H1 (cell line): ENCODE data around the gene FAM9C. TPM values are rescaled to one million over a fixed set of nuclear protein-coding genes. Genes with fewer than 3 reads are reported as not detected.

Experiments used
- CTCF ChIA-PET: fragments of 300-600 bp; sonication (Branson Sonifier 250); formaldehyde crosslinking; loops from one replicate; lab custom pipeline; 2021; ENCODE audit not compliant: partially characterized antibody; lab: Charles Lee
- POLR2A ChIA-PET: fragments of 300-600 bp; sonication (Branson Sonifier 250); formaldehyde crosslinking; loops from one replicate; lab custom pipeline; 2021; ENCODE audit warnings: inconsistent platforms; ENCODE audit not compliant: partially characterized antibody; lab: Charles Lee
- DNase-seq, 2 experiments: peaks; one replicate each; pipeline versions ENCODE4 v3.0.0 to v3.0.0-alpha.2; 2010 to 2022; ENCODE audit warnings: low spot score in 2 of 2, low read depth in 1 of 2, mixed read lengths in 1 of 2
- FAIRE-seq: peaks from 2 replicates; lab custom pipeline; 2011; peaks lifted over from hg19 to GRCh38; lab: Jason Lieb, UNC
- H2AFZ ChIP-seq: 2 replicates; pipeline ENCODE4 v1.8.1; 2012; ENCODE audit warnings: low read length, inconsistent platforms
- H2AK5ac ChIP-seq: 2 replicates; pipeline ENCODE4 v1.6.1; 2013; ENCODE audit warnings: low read depth, low read length
- H2BK120ac ChIP-seq: replicated peaks from 2 replicates; pipeline ENCODE3; 2013; ENCODE audit warnings: low read depth, low read length, inconsistent platforms
- H2BK12ac ChIP-seq: 2 replicates; pipeline ENCODE4 v1.6.1; 2013; ENCODE audit warnings: low read depth, low read length
- H2BK15ac ChIP-seq: 2 replicates; pipeline ENCODE4 v1.6.1; 2013; ENCODE audit warnings: low read length
- H2BK20ac ChIP-seq: 2 replicates; pipeline ENCODE4 v1.6.1; 2013; ENCODE audit warnings: low read length
- H2BK5ac ChIP-seq: 2 replicates; pipeline ENCODE4 v1.6.1; 2013; ENCODE audit warnings: low read depth, low read length
- H3K14ac ChIP-seq: 2 replicates; pipeline ENCODE4 v1.6.1; 2013; ENCODE audit warnings: inconsistent platforms; ENCODE audit not compliant: insufficient read length
- H3K18ac ChIP-seq: 2 replicates; pipeline ENCODE4 v1.6.1; 2013; ENCODE audit warnings: low read length; ENCODE audit errors: extremely low read depth
- H3K23ac ChIP-seq: 2 replicates; pipeline ENCODE4 v1.6.1; 2013; ENCODE audit warnings: inconsistent platforms; ENCODE audit not compliant: insufficient read length
- H3K23me2 ChIP-seq: 2 replicates; pipeline ENCODE4 v1.6.1; 2013; ENCODE audit warnings: low read depth, low read length
- H3K27ac ChIP-seq: 2 replicates; pipeline ENCODE4 v1.6.1; 2011; ENCODE audit warnings: low read depth, low read length, inconsistent platforms
- H3K27me3 ChIP-seq, 4 experiments: replicated peaks in 1 of 4; 1 replicate in 1 of 4; 2 replicates in 3 of 4; pipeline versions ENCODE4 v1.6.1 to v1.8.1; 2011 to 2013; ENCODE audit warnings: low read length in 3 of 4, mild to moderate bottlenecking in 3 of 4, inconsistent platforms in 2 of 4, mixed read lengths in 2 of 4, moderate library complexity in 1 of 4; ENCODE audit not compliant: control insufficient read depth in 3 of 4, insufficient read depth in 3 of 4; ENCODE audit errors: extremely low read depth in 1 of 4
- H3K36me3 ChIP-seq, 4 experiments: 2 replicates each; pipeline versions ENCODE4 v1.6.1 to v1.8.1; 2011 to 2013; ENCODE audit warnings: mild to moderate bottlenecking in 4 of 4, low read length in 3 of 4, moderate library complexity in 2 of 4, control low read depth in 1 of 4, inconsistent platforms in 1 of 4; ENCODE audit not compliant: insufficient read depth in 4 of 4, control insufficient read depth in 2 of 4
- H3K4ac ChIP-seq: replicated peaks from 2 replicates; pipeline ENCODE3; 2013; ENCODE audit warnings: low read length, low read depth, mixed read lengths, inconsistent platforms; ENCODE audit not compliant: insufficient read length
- H3K4me1 ChIP-seq, 4 experiments: replicated peaks in 1 of 4; 1 replicate in 1 of 4; 2 replicates in 3 of 4; pipeline versions ENCODE4 v1.6.1 to v1.8.1; 2011 to 2013; ENCODE audit warnings: low read length in 3 of 4, inconsistent platforms in 2 of 4, mixed read lengths in 1 of 4; ENCODE audit not compliant: insufficient read depth in 4 of 4, control insufficient read depth in 3 of 4
- H3K4me2 ChIP-seq, 2 experiments: 2 replicates each; pipeline versions ENCODE4 v1.6.1 to v1.8.1; 2011 to 2013; ENCODE audit warnings: low read depth in 2 of 2, low read length in 2 of 2, control low read depth in 1 of 2, inconsistent platforms in 1 of 2, mild to moderate bottlenecking in 1 of 2; ENCODE audit not compliant: insufficient read depth in 1 of 2
- H3K4me3 ChIP-seq, 4 experiments: fragments of 200-600, 300-600 bp in 1 of 4; sonication (generic), shearing (Covaris generic), sonication (Bioruptor Twin) in 1 of 4; 2 replicates each; pipeline versions ENCODE4 v1.5.1 to v1.8.1; 2011 to 2016; ENCODE audit warnings: low read length in 4 of 4, low read depth in 3 of 4, control low read depth in 2 of 4, inconsistent platforms in 2 of 4, mild to moderate bottlenecking in 2 of 4, mixed read lengths in 1 of 4, moderate library complexity in 1 of 4; ENCODE audit not compliant: insufficient read depth in 2 of 4; ENCODE audit errors: extremely low read depth in 1 of 4
- H3K56ac ChIP-seq: replicated peaks from 2 replicates; pipeline ENCODE3; 2013; ENCODE audit warnings: low read depth, mild to moderate bottlenecking, mixed read lengths, low read length, inconsistent platforms; ENCODE audit not compliant: insufficient read length
- H3K79me1 ChIP-seq: 2 replicates; pipeline ENCODE4 v1.6.1; 2013; ENCODE audit warnings: low read depth, low read length, control low read depth
- H3K79me2 ChIP-seq, 2 experiments: 2 replicates each; pipeline versions ENCODE4 v1.6.1 to v1.8.1; 2012 to 2013; ENCODE audit warnings: low read length in 2 of 2, mild to moderate bottlenecking in 2 of 2, inconsistent platforms in 1 of 2; ENCODE audit not compliant: insufficient read depth in 2 of 2, control insufficient read depth in 1 of 2
- H3K9ac ChIP-seq, 4 experiments: replicated peaks in 1 of 4; 1 replicate in 1 of 4; 2 replicates in 3 of 4; pipeline versions ENCODE4 v1.6.1 to v1.8.1; 2011 to 2013; ENCODE audit warnings: low read depth in 3 of 4, low read length in 3 of 4, control low read depth in 2 of 4, mild to moderate bottlenecking in 2 of 4, moderate library complexity in 2 of 4, inconsistent platforms in 1 of 4; ENCODE audit errors: extremely low read depth in 1 of 4
- H3K9me3 ChIP-seq, 2 experiments: 2 replicates each; pipeline versions ENCODE4 v1.6.1 to v1.8.1; 2012 to 2013; ENCODE audit warnings: mild to moderate bottlenecking in 2 of 2, moderate library complexity in 2 of 2, control low read depth in 1 of 2, inconsistent platforms in 1 of 2, low read depth in 1 of 2, low read length in 1 of 2, mixed read lengths in 1 of 2; ENCODE audit not compliant: insufficient read depth in 2 of 2
- H4K20me1 ChIP-seq, 2 experiments: replicated peaks in 1 of 2; 2 replicates each; pipeline versions ENCODE3 to v1.8.1; 2011 to 2013; ENCODE audit warnings: inconsistent platforms in 2 of 2, low read length in 2 of 2, mild to moderate bottlenecking in 1 of 2; ENCODE audit not compliant: insufficient read depth in 2 of 2, control insufficient read depth in 1 of 2
- H4K5ac ChIP-seq: 2 replicates; pipeline ENCODE4 v1.6.1; 2013; ENCODE audit warnings: low read length, low read depth, mixed read lengths, inconsistent platforms; ENCODE audit not compliant: insufficient read length
- H4K8ac ChIP-seq: 2 replicates; pipeline ENCODE4 v1.8.0; 2013; ENCODE audit warnings: mild to moderate bottlenecking, moderate library complexity, low read length, inconsistent platforms; ENCODE audit not compliant: insufficient read depth; ENCODE audit errors: extremely low read depth
- H4K91ac ChIP-seq: replicated peaks from 2 replicates; pipeline ENCODE3; 2013; ENCODE audit warnings: low read length, mixed read lengths, inconsistent platforms; ENCODE audit not compliant: insufficient read length
- CHD2 ChIP-seq: IDR thresholded peaks from 2 replicates; pipeline ENCODE4 v1.6.1; 2012; ENCODE audit warnings: low read length, improper control_type of control experiment
- FOSL1 ChIP-seq: IDR thresholded peaks from 2 replicates; pipeline ENCODE4 v1.6.1; 2011; ENCODE audit warnings: mild to moderate bottlenecking, low read depth, low read length, moderate library complexity; ENCODE audit not compliant: insufficient read depth
- KDM5A ChIP-seq: fragments of 200-600 bp; IDR thresholded peaks from 2 replicates; pipeline ENCODE4 v1.7.1; 2012; ENCODE audit warnings: mild to moderate bottlenecking, low read length, inconsistent platforms, mixed read lengths
- RFX5 ChIP-seq: IDR thresholded peaks from 2 replicates; pipeline ENCODE4 v1.6.1; 2011; ENCODE audit warnings: low read depth, low read length, improper control_type of control experiment, borderline replicate concordance
- SIX5 ChIP-seq: IDR thresholded peaks from 2 replicates; pipeline ENCODE4 v1.6.1; 2011; ENCODE audit warnings: mild to moderate bottlenecking, low read depth, low read length
- SP2 ChIP-seq: IDR thresholded peaks from 2 replicates; pipeline ENCODE4 v1.6.1; 2012; ENCODE audit warnings: mild to moderate bottlenecking, low read length, inconsistent platforms
- TAF1 ChIP-seq: IDR thresholded peaks from 2 replicates; pipeline ENCODE4 v1.6.1; 2011; ENCODE audit warnings: mild to moderate bottlenecking, low read depth, low read length
- polyA plus RNA-seq, 7 experiments: library from polyadenylated mRNA; depleted of rRNA in 3 of 7; stranded (reverse) in 5 of 7; unstranded in 2 of 7; fragments of >200 nt in 5 of 7; fragments of 200-250 nt in 2 of 7; gene quantifications; 1 replicate in 5 of 7; 2 replicates in 1 of 7; 4 replicates in 1 of 7; pipeline versions ENCODE4 v1.2.1 to v1.2.3, GENCODE V29; 2011 to 2013; ENCODE audit warnings: missing spikeins in 2 of 7, mixed read lengths in 2 of 7
- total RNA-seq: library from RNA; stranded (reverse); fragmentation: NEBNext Ultra II Directional; extraction: Animal tissue kit (Norgen Biotek cat#: 25700); gene quantifications from 2 replicates; pipeline ENCODE4 v1.2.1, GENCODE V29; 2021

FAM9C gene
- total and polyA plus RNA-seq, 2 of the 8 experiments (the other 6 are each of a cell fraction or from before 2014, with no cell fraction given): not detected

GRCh38 chrX:13053171-13053570 lies 8.8 kb upstream of the FAM9C start:
- H3K23ac ChIP-seq: no peak overlapping the region
- no peak overlapping the region for H3K4ac ChIP-seq
- H3K9ac ChIP-seq: no peak overlapping the region
- no peak overlapping the region for H3K4me2 ChIP-seq
- no peak overlapping the region for H2BK12ac ChIP-seq
- H3K27me3 ChIP-seq: no peaks in the 10 kb centered on the region
- ChIA-PET POLR2A (no interaction called here), CTCF (no interaction called here)
- no peaks in the 10 kb centered on the region for H3K9me3 ChIP-seq
- H4K91ac ChIP-seq: no peak overlapping the region
- no peak for FAIRE-seq
- no peak overlapping the region for H2BK120ac ChIP-seq
- H3K23me2 ChIP-seq: no peaks in the 10 kb centered on the region
- H3K79me2 ChIP-seq: no peaks in the 10 kb centered on the region
- DNase-seq: no peak
- TF ChIP-seq FOSL1: no peak
- TF ChIP-seq CHD2: no peak
- TF ChIP-seq KDM5A: no peak
- TF ChIP-seq SIX5: no peak
- TF ChIP-seq SP2: no peak
- no peak for TF ChIP-seq TAF1
- no peak for TF ChIP-seq RFX5
- no peak overlapping the region for H2AK5ac ChIP-seq
- no peak overlapping the region for H3K27ac ChIP-seq
- no peak overlapping the region for H3K4me3 ChIP-seq
- H3K79me1 ChIP-seq: no peaks in the 10 kb centered on the region
- no peak overlapping the region for H2BK5ac ChIP-seq
- H2BK20ac ChIP-seq: no peak overlapping the region
- no peaks in the 10 kb centered on the region for H4K20me1 ChIP-seq
- H3K14ac ChIP-seq: no peak overlapping the region
- no peak overlapping the region for H4K5ac ChIP-seq
- no peaks in the 10 kb centered on the region for H3K36me3 ChIP-seq
- no peak overlapping the region for H2AFZ ChIP-seq
- no peaks in the 10 kb centered on the region for H3K4me1 ChIP-seq
- no peak overlapping the region for H2BK15ac ChIP-seq
- H3K56ac ChIP-seq: no peak overlapping the region
- H4K8ac ChIP-seq: no peak overlapping the region
- no peak overlapping the region for H3K18ac ChIP-seq
